Measurements from ENCODE around the gene RCC2. TPM values are rescaled to one million over a fixed set of nuclear protein-coding genes. Genes with fewer than 3 reads are reported as not detected.

RCC2 gene
- total and polyA plus RNA-seq, 7 donors = 12.8 to 62.9 (median 21.0) TPM

- WGBS, 2 donors = 77 to 83% methylated on average over 3 to 4 of the region's 4 CpGs
These were observed 80.9 kb downstream of the RCC2 start for GRCh38 chr1:17358557-17358956.

More at GRCh38 chr1:17358557-17358956, 80.9 kb downstream of the RCC2 start:
- Histone ChIP-seq H3K9me3 (no peaks in the 10 kb centered on the region), H3K27ac (no peak overlapping the region), H3K4me1 (no peaks in the 10 kb centered on the region), H3K36me3 (no peaks in the 10 kb centered on the region), H3K27me3 (peaks cover 0 to under 1% (median 0%) of the 10 kb centered on the region in 3 donors), H3K4me3 (no peak overlapping the region)
- TF ChIP-seq, protein P1, sequence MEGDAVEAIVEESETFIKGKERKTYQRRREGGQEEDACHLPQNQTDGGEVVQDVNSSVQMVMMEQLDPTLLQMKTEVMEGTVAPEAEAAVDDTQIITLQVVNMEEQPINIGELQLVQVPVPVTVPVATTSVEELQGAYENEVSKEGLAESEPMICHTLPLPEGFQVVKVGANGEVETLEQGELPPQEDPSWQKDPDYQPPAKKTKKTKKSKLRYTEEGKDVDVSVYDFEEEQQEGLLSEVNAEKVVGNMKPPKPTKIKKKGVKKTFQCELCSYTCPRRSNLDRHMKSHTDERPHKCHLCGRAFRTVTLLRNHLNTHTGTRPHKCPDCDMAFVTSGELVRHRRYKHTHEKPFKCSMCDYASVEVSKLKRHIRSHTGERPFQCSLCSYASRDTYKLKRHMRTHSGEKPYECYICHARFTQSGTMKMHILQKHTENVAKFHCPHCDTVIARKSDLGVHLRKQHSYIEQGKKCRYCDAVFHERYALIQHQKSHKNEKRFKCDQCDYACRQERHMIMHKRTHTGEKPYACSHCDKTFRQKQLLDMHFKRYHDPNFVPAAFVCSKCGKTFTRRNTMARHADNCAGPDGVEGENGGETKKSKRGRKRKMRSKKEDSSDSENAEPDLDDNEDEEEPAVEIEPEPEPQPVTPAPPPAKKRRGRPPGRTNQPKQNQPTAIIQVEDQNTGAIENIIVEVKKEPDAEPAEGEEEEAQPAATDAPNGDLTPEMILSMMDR (IDR thresholded peaks at IDR 0.05) = no peak
- TF ChIP-seq POLR2A (IDR thresholded peaks at IDR 0.05) = no peak
- TF ChIP-seq POLR2AphosphoS5 (IDR thresholded peaks at IDR 0.05) = no peak
- TF ChIP-seq EP300 (IDR thresholded peaks at IDR 0.05) = no peak
- intact Hi-C loops (cut with DNase I) = no loop called here
- DNase-seq = no peak

Other genes starting within 250 kb of the RCC2 start
- not detected for gene PADI1, start 234.5 kb downstream of the RCC2 start, total RNA-seq
- under 1 TPM; under 0.01 to 0.92 (median 0.63) TPM for gene PADI1, start 234.5 kb downstream of the RCC2 start, polyA plus RNA-seq
- gene PADI3, start 190.6 kb downstream of the RCC2 start, total RNA-seq = not detected
- under 1 TPM in 1 of 3 donors, not detected in 2; 0.51 TPM for gene PADI3, start 190.6 kb downstream of the RCC2 start, polyA plus RNA-seq
- not detected for gene PADI4, start 131.5 kb downstream of the RCC2 start, total RNA-seq
- gene PADI4, start 131.5 kb downstream of the RCC2 start, polyA plus RNA-seq = under 1 TPM in 2 of 3 donors, not detected in 1; 0.44 to 0.60 TPM
- gene PADI6, start 67.5 kb downstream of the RCC2 start, total RNA-seq = not detected
- not detected for gene PADI6, start 67.5 kb downstream of the RCC2 start, polyA plus RNA-seq
- 10 to 100 TPM; 25.0 to 44.9 (median 32.1) TPM for gene ARHGEF10L, start 100.0 kb upstream of the RCC2 start, total RNA-seq
- 10 to 100 TPM; 28.7 to 76.2 (median 33.0) TPM for gene ARHGEF10L, start 100.0 kb upstream of the RCC2 start, polyA plus RNA-seq